DOHH2 (cell line): ENCODE data around the gene STARD10.
"Not testable (repeated sequence)": the region's sequence is repeated elsewhere in the genome, so short reads cannot be mapped to it uniquely, and the experiment has no call there.

ENCODE experiments used
- H3F3A ChIP-seq: fragments of 200-600 bp; sonication (generic), shearing (Covaris generic); 2 replicates; pipeline ENCODE4 v1.6.0; 2016; ENCODE audit warnings: antibody characterized with exemption, mild to moderate bottlenecking; ENCODE audit not compliant: control insufficient read depth, insufficient read depth
- H3K27ac ChIP-seq: fragments of 200-600 bp; sonication (generic); 2 replicates; pipeline ENCODE4 v1.5.1; 2014; ENCODE audit warnings: low read depth, mild to moderate bottlenecking, low read length, moderate library complexity
- H3K27me3 ChIP-seq: fragments of 200-600 bp; sonication (generic); 2 replicates; pipeline ENCODE4 v1.6.1; 2014; ENCODE audit warnings: mild to moderate bottlenecking, low read length, mixed read lengths; ENCODE audit not compliant: control insufficient read depth
- H3K36me3 ChIP-seq: fragments of 200-600 bp; sonication (generic); 2 replicates; pipeline ENCODE4 v1.6.1; 2014; ENCODE audit warnings: mild to moderate bottlenecking, low read length, moderate library complexity, mixed read lengths; ENCODE audit not compliant: control insufficient read depth
- H3K4me1 ChIP-seq: fragments of 200-600 bp; sonication (generic); 2 replicates; pipeline ENCODE4 v1.6.1; 2014; ENCODE audit warnings: mild to moderate bottlenecking, low read length, mixed read lengths; ENCODE audit not compliant: control insufficient read depth
- H3K4me2 ChIP-seq: fragments of 200-600 bp; sonication (generic); 2 replicates; pipeline ENCODE4 v1.6.0; 2014; ENCODE audit warnings: mild to moderate bottlenecking, low read length, moderate library complexity
- H3K4me3 ChIP-seq: fragments of 200-600 bp; sonication (generic); 2 replicates; pipeline ENCODE4 v1.5.1; 2014; ENCODE audit warnings: mild to moderate bottlenecking, low read length, mixed read lengths
- H3K79me2 ChIP-seq: fragments of 200-600 bp; sonication (generic); 2 replicates; pipeline ENCODE4 v1.6.1; 2014; ENCODE audit warnings: mild to moderate bottlenecking, low read length, mixed read lengths; ENCODE audit not compliant: control insufficient read depth
- H3K9me2 ChIP-seq: fragments of 200-600 bp; sonication (generic); replicated peaks from 2 replicates; pipeline ENCODE4 v1.6.1; 2014; ENCODE audit warnings: mild to moderate bottlenecking, low read length, mixed read lengths; ENCODE audit not compliant: control insufficient read depth
- H3K9me3 ChIP-seq: fragments of 200-600 bp; sonication (generic); 2 replicates; pipeline ENCODE4 v1.6.1; 2014; ENCODE audit warnings: antibody characterized with exemption, low read length, mixed read lengths; ENCODE audit not compliant: control insufficient read depth, insufficient read depth
- H4K20me1 ChIP-seq: fragments of 200-600 bp; sonication (generic); 2 replicates; pipeline ENCODE4 v1.6.0; 2014; ENCODE audit warnings: low read depth, mild to moderate bottlenecking, antibody characterized with exemption, low read length, moderate library complexity; ENCODE audit not compliant: control insufficient read depth, insufficient read depth
- EZH2phosphoT487 ChIP-seq: fragments of 200-600 bp; sonication (generic); IDR thresholded peaks from 2 replicates; pipeline ENCODE4 v1.6.1; 2017; ENCODE audit warnings: borderline replicate concordance, mild to moderate bottlenecking, antibody characterized with exemption, low read length, moderate library complexity, mixed read lengths
- TF ChIP-seq, protein P1 (sequence below): fragments of 200-600 bp; sonication (generic); IDR thresholded peaks from one replicate; pipeline ENCODE4 v1.5.1; 2014; ENCODE audit warnings: antibody characterized with exemption, mild to moderate bottlenecking, low read depth, low read length; ENCODE audit not compliant: poor library complexity, severe bottlenecking

Gene STARD10

DNA sequence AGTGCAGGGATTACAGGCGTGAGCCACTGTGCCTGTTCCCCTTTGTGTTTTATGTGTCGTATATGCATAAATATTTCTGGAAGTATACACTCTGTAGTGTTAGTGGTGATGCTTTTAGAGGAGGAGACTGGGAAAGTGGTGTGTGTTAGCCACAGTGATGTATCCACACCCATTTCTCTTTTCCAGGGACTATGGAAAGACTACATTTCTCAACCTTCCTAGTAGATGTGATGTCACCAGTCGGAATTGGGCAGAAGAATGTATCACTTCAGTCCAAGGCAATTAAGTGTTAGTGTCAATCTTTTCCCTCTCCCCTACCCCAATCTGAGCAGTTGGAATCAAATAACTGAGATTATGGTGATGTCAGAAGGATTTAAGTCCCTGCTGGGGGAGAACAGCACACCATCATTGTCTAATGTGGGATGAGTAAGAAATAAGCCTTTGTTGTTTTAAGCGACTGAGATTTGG is 14.5 kb upstream of the STARD10 start:
- H3K4me2 ChIP-seq, result no peak overlapping the region

GRCh38 chr11:72807792-72808191 is 13.9 kb upstream of the STARD10 start:
- H3K4me2 ChIP-seq, result no peak overlapping the region
- no peak for TF ChIP-seq EZH2phosphoT487
- TF ChIP-seq, protein P1, sequence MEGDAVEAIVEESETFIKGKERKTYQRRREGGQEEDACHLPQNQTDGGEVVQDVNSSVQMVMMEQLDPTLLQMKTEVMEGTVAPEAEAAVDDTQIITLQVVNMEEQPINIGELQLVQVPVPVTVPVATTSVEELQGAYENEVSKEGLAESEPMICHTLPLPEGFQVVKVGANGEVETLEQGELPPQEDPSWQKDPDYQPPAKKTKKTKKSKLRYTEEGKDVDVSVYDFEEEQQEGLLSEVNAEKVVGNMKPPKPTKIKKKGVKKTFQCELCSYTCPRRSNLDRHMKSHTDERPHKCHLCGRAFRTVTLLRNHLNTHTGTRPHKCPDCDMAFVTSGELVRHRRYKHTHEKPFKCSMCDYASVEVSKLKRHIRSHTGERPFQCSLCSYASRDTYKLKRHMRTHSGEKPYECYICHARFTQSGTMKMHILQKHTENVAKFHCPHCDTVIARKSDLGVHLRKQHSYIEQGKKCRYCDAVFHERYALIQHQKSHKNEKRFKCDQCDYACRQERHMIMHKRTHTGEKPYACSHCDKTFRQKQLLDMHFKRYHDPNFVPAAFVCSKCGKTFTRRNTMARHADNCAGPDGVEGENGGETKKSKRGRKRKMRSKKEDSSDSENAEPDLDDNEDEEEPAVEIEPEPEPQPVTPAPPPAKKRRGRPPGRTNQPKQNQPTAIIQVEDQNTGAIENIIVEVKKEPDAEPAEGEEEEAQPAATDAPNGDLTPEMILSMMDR, result no peak
- H3K79me2 ChIP-seq, result peaks cover 21% of the 10 kb centered on the region
- no peak overlapping the region for H3K27ac ChIP-seq
- no peaks in the 10 kb centered on the region for H3K9me2 ChIP-seq
- H3K36me3 ChIP-seq, result peaks cover 44% of the 10 kb centered on the region
- H3K27me3 ChIP-seq, result no peaks in the 10 kb centered on the region
- no peak overlapping the region for H3K4me3 ChIP-seq
- no peaks in the 10 kb centered on the region for H3K9me3 ChIP-seq
- peaks cover 7% of the 10 kb centered on the region; the same call in 1 of the 2 replicates for H4K20me1 ChIP-seq
- H3F3A ChIP-seq, result peaks cover 21% of the 10 kb centered on the region
- peaks cover 41% of the 10 kb centered on the region for H3K4me1 ChIP-seq

More for the DNA sequence above, 14.5 kb upstream of the STARD10 start:
- no peak overlapping the region for H3K4me3 ChIP-seq
- H3K79me2 ChIP-seq, result peaks cover 27% of the 10 kb centered on the region
- H3K36me3 ChIP-seq, result peaks cover 49% of the 10 kb centered on the region
- H4K20me1 ChIP-seq, result peaks cover 7% of the 10 kb centered on the region; the same call in 1 of the 2 replicates
- H3K27me3 ChIP-seq, result no peaks in the 10 kb centered on the region
- no peaks in the 10 kb centered on the region for H3K9me3 ChIP-seq
- H3F3A ChIP-seq, result peaks cover 21% of the 10 kb centered on the region
- no peak overlapping the region for H3K27ac ChIP-seq
- TF ChIP-seq EZH2phosphoT487, result no peak
- TF ChIP-seq, protein P1, result no peak
- peaks cover 41% of the 10 kb centered on the region for H3K4me1 ChIP-seq
- H3K9me2 ChIP-seq, result no peaks in the 10 kb centered on the region

- peaks cover 15% of the 10 kb centered on the region for H3K79me2 ChIP-seq
- no peak for TF ChIP-seq EZH2phosphoT487
- TF ChIP-seq, protein P1, result no peak
- H3K4me2 ChIP-seq, result no peak overlapping the region
- H3K36me3 ChIP-seq, result peaks cover 41% of the 10 kb centered on the region
- H3K27ac ChIP-seq, result no peak overlapping the region
- no peaks in the 10 kb centered on the region for H3K9me2 ChIP-seq
- H3K9me3 ChIP-seq, result no peaks in the 10 kb centered on the region
- peaks cover 7% of the 10 kb centered on the region; the same call in 1 of the 2 replicates for H4K20me1 ChIP-seq
- H3K27me3 ChIP-seq, result no peaks in the 10 kb centered on the region
- peaks cover 21% of the 10 kb centered on the region for H3F3A ChIP-seq
- H3K4me3 ChIP-seq, result no peak overlapping the region
- H3K4me1 ChIP-seq, result peaks cover 38% of the 10 kb centered on the region
These were observed 13.3 kb upstream of the STARD10 start for GRCh38 chr11:72807021-72807693.

- not testable (repeated sequence) for H3K9me3 ChIP-seq, H3K9me2 ChIP-seq, H3K79me2 ChIP-seq, H3K4me2 ChIP-seq, H3K27me3 ChIP-seq, H3K27ac ChIP-seq, H4K20me1 ChIP-seq, H3K4me3 ChIP-seq
- Histone ChIP-seq H3K4me1 (peaks cover 30% of the 10 kb centered on the region), H3F3A (peaks cover 21% of the 10 kb centered on the region), H3K36me3 (peaks cover 33% of the 10 kb centered on the region)
These were observed 12.5 kb upstream of the STARD10 start for GRCh38 chr11:72806378-72806777.
